ENCODE measurements around the gene MRPS10.
"Not testable (repeated sequence)": the region's sequence is repeated elsewhere in the genome, so short reads cannot be mapped to it uniquely, and the experiment has no call there.

Gene MRPS10

GRCh38 chr6:42171813-42172581 is 45.7 kb downstream of the MRPS10 start:
- no peak for DNase-seq

GRCh38 chr6:42169780-42170179 is 47.9 kb downstream of the MRPS10 start:
- DNase-seq = not testable (repeated sequence)

GRCh38 chr6:42168650-42169049 is 49.0 kb downstream of the MRPS10 start:
- DNase-seq = no peak

- DNase-seq = peak; percentile 60
Measured at GRCh38 chr6:42166444-42167141, 51.1 kb downstream of the MRPS10 start.

- no peak for DNase-seq
Measured at GRCh38 chr6:42165016-42165415, 52.6 kb downstream of the MRPS10 start.

GRCh38 chr6:42163981-42164380 is 53.7 kb downstream of the MRPS10 start:
- DNase-seq = no peak

- DNase-seq = no peak
Measured at GRCh38 chr6:42162812-42163211, 54.8 kb downstream of the MRPS10 start.

- no peak for DNase-seq
Measured at GRCh38 chr6:42162384-42162783, 55.3 kb downstream of the MRPS10 start.

- no peak for DNase-seq
Measured at GRCh38 chr6:42159431-42160024, 58.1 kb downstream of the MRPS10 start.

GRCh38 chr6:42158631-42159030 is 59.0 kb downstream of the MRPS10 start:
- no peak for DNase-seq

GRCh38 chr6:42158011-42158410 is 59.6 kb downstream of the MRPS10 start:
- DNase-seq = no peak
